22Rv1 (cell line): ENCODE results near the gene NUP98.
"Not testable (repeated sequence)": the region's sequence is repeated elsewhere in the genome, so short reads cannot be mapped to it uniquely, and the experiment has no call there.

ENCODE experiments used
- H3K27ac ChIP-seq: fragments of 450-650 bp; 2 replicates; pipeline ENCODE4 v1.5.1; 2017
- CTCF ChIP-seq: fragments of 450-650 bp; IDR thresholded peaks from 2 replicates; pipeline ENCODE4 v1.5.1; 2017; ENCODE audit warnings: mild to moderate bottlenecking
- ZFX ChIP-seq: fragments of 450-650 bp; IDR thresholded peaks from 2 replicates; pipeline ENCODE4 v1.6.1; 2017; ENCODE audit warnings: antibody characterized with exemption, borderline replicate concordance

Gene NUP98

GRCh38 chr11:3781423-3781822, 15.9 kb downstream of the NUP98 start:
- TF ChIP-seq CTCF: no peak
- no peak for TF ChIP-seq ZFX
- H3K27ac ChIP-seq: no peak overlapping the region

GRCh38 chr11:3775736-3776406, 21.5 kb downstream of the NUP98 start:
- no peak overlapping the region for H3K27ac ChIP-seq
- no peak for TF ChIP-seq ZFX
- TF ChIP-seq CTCF: no peak

GRCh38 chr11:3773180-3773579, 24.2 kb downstream of the NUP98 start:
- TF ChIP-seq CTCF (no peak), ZFX (no peak)
- no peak overlapping the region for H3K27ac ChIP-seq

GRCh38 chr11:3767536-3767935, 29.8 kb downstream of the NUP98 start:
- TF ChIP-seq CTCF: no peak
- no peak for TF ChIP-seq ZFX
- no peak overlapping the region for H3K27ac ChIP-seq

GRCh38 chr11:3766836-3767235, 30.5 kb downstream of the NUP98 start:
- H3K27ac ChIP-seq: not testable (repeated sequence)

GRCh38 chr11:3764266-3764665, 33.1 kb downstream of the NUP98 start:
- TF ChIP-seq ZFX (no peak), CTCF (no peak)
- H3K27ac ChIP-seq: no peak overlapping the region

GRCh38 chr11:3755151-3755550, 42.2 kb downstream of the NUP98 start:
- TF ChIP-seq CTCF: no peak
- TF ChIP-seq ZFX: no peak
- H3K27ac ChIP-seq: no peak overlapping the region

- H3K27ac ChIP-seq: no peak overlapping the region
- no peak for TF ChIP-seq CTCF
- TF ChIP-seq ZFX: no peak
Observed at GRCh38 chr11:3753110-3753509, 44.2 kb downstream of the NUP98 start.
